ENCODE measurements around the gene POU2F1. TPM values are rescaled to one million over a fixed set of nuclear protein-coding genes. Genes with fewer than 3 reads are reported as not detected.

The POU2F1 gene
- total RNA-seq, 1 donor from 2014 or later, result 68.0 TPM

- Mint-ChIP-seq H3K9me3 (no peaks in the 10 kb centered on the region), H3K4me3 (no peak overlapping the region), H3K27me3 (ENCODE audit: insufficient read depth, low read depth) (peaks cover 2% of the 10 kb centered on the region), H3K36me3 (peaks cover 5% of the 10 kb centered on the region), H3K27ac (no peak overlapping the region), H3K4me1 (peaks cover 50% of the 10 kb centered on the region)
- peaks cover 93% of the 10 kb centered on the region for H4K20me1 ChIP-seq (ENCODE audit: low read depth)
- no peak overlapping the region for H3K9ac ChIP-seq
- no peak overlapping the region for H3K4me3 ChIP-seq
- H3K4me1 ChIP-seq, result peaks cover 49% of the 10 kb centered on the region
- no peak for TF ChIP-seq CTCF (IDR thresholded peaks at IDR 0.05)
- TF ChIP-seq EZH2 (IDR thresholded peaks at IDR 0.05), result no peak
- no peak for TF ChIP-seq EZH2phosphoT487 (IDR thresholded peaks at IDR 0.05)
- no peaks in the 10 kb centered on the region for H3K36me3 ChIP-seq
- H3K79me2 ChIP-seq (ENCODE audit: low read depth), result peaks cover 100% of the 10 kb centered on the region
- H2AFZ ChIP-seq (replicated peaks), result no peak overlapping the region
- peaks cover 20% of the 10 kb centered on the region for H3F3A ChIP-seq (ENCODE audit: low read depth)
- H3K27me3 ChIP-seq, result no peaks in the 10 kb centered on the region
- H3K4me2 ChIP-seq, result no peak overlapping the region
- H3K27ac ChIP-seq, result no peak overlapping the region
- no peak for DNase-seq (ENCODE audit: low spot score)
- no peaks in the 10 kb centered on the region for H3K9me3 ChIP-seq (ENCODE audit: low read depth)
Measured at GRCh38 chr1:167270349-167271092, 49.8 kb downstream of the POU2F1 start.

GRCh38 chr1:167272369-167272957, 51.8 kb downstream of the POU2F1 start:
- Histone ChIP-seq H3K9ac (no peak overlapping the region), H3K4me2 (no peak overlapping the region), H2AFZ (replicated peaks) (no peak overlapping the region), H4K20me1 (ENCODE audit: low read depth) (peaks cover 98% of the 10 kb centered on the region), H3K36me3 (no peaks in the 10 kb centered on the region), H3K4me1 (peaks cover 54% of the 10 kb centered on the region), H3K27me3 (no peaks in the 10 kb centered on the region), H3K9me3 (ENCODE audit: low read depth) (no peaks in the 10 kb centered on the region), H3K4me3 (no peak overlapping the region), H3K27ac (no peak overlapping the region), H3F3A (ENCODE audit: low read depth) (peaks cover 11% of the 10 kb centered on the region), H3K79me2 (ENCODE audit: low read depth) (peaks cover 100% of the 10 kb centered on the region)
- peaks cover 56% of the 10 kb centered on the region for H3K4me1 Mint-ChIP-seq
- DNase-seq (ENCODE audit: low spot score), result no peak
- peaks cover 2% of the 10 kb centered on the region for H3K27me3 Mint-ChIP-seq (ENCODE audit: insufficient read depth, low read depth)
- no peak overlapping the region for H3K27ac Mint-ChIP-seq
- peaks cover 6% of the 10 kb centered on the region for H3K36me3 Mint-ChIP-seq
- no peak overlapping the region for H3K4me3 Mint-ChIP-seq
- no peaks in the 10 kb centered on the region for H3K9me3 Mint-ChIP-seq
- TF ChIP-seq EZH2phosphoT487 (IDR thresholded peaks at IDR 0.05), result no peak
- TF ChIP-seq CTCF (IDR thresholded peaks at IDR 0.05), result no peak
- no peak for TF ChIP-seq EZH2 (IDR thresholded peaks at IDR 0.05)

GRCh38 chr1:167273027-167273800, 52.5 kb downstream of the POU2F1 start:
- no peaks in the 10 kb centered on the region for H3K36me3 ChIP-seq
- H3K4me2 ChIP-seq, result no peak overlapping the region
- Mint-ChIP-seq H3K27ac (no peak overlapping the region), H3K4me3 (no peak overlapping the region), H3K4me1 (peaks cover 56% of the 10 kb centered on the region), H3K27me3 (ENCODE audit: insufficient read depth, low read depth) (peaks cover 2% of the 10 kb centered on the region), H3K9me3 (no peaks in the 10 kb centered on the region), H3K36me3 (peaks cover 10% of the 10 kb centered on the region)
- peaks cover 100% of the 10 kb centered on the region for H3K79me2 ChIP-seq (ENCODE audit: low read depth)
- H4K20me1 ChIP-seq (ENCODE audit: low read depth), result peaks cover 98% of the 10 kb centered on the region
- H3K9ac ChIP-seq, result no peak overlapping the region
- no peak for TF ChIP-seq CTCF (IDR thresholded peaks at IDR 0.05)
- no peak for TF ChIP-seq EZH2 (IDR thresholded peaks at IDR 0.05)
- no peak for TF ChIP-seq EZH2phosphoT487 (IDR thresholded peaks at IDR 0.05)
- H3K9me3 ChIP-seq (ENCODE audit: low read depth), result no peaks in the 10 kb centered on the region
- H3K27ac ChIP-seq, result no peak overlapping the region
- H2AFZ ChIP-seq (replicated peaks), result no peak overlapping the region
- H3K4me3 ChIP-seq, result no peak overlapping the region
- peaks cover 51% of the 10 kb centered on the region for H3K4me1 ChIP-seq
- H3F3A ChIP-seq (ENCODE audit: low read depth), result peaks cover 5% of the 10 kb centered on the region
- no peaks in the 10 kb centered on the region for H3K27me3 ChIP-seq
- no peak for DNase-seq (ENCODE audit: low spot score)

Measured in neural progenitor cell (in vitro differentiated cells).